ENCODE measurements around the gene RTN4IP1.

The RTN4IP1 gene

DNA sequence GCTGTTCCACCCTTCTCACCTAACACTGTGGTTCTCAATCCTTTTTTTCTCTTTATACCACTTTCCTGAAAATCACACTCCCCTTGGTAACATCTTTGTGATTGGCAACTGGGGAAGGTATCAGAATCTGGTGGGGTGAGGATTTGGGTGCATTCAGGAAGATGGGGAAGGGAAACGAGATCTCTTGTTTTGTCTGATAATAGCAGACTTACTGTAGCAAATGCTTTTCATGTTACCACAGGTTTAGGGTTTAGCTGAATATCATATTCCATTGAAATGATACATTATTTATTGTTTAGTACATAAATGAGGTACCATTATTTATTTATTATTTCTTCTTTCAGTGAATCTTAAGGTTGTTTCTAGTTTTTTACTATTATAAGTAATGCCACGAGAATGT is 100.8 kb downstream of the RTN4IP1 start:
- no peak overlapping the region for H3K27ac ChIP-seq (ENCODE audit: low read depth, low read length, poor library complexity, severe bottlenecking)
- TF ChIP-seq CTCF (IDR thresholded peaks at IDR 0.05; ENCODE audit: low read length) (no peak), EZH2 (IDR thresholded peaks at IDR 0.05; ENCODE audit: borderline replicate concordance, low read length) (no peak)
- no peaks in the 10 kb centered on the region for H3K27me3 ChIP-seq (ENCODE audit: insufficient read depth, low read length)
- H3K4me1 ChIP-seq (ENCODE audit: insufficient read depth, low read length, severe bottlenecking) = peaks cover 31% of the 10 kb centered on the region
- H3K4me2 ChIP-seq (ENCODE audit: low read length) = no peak overlapping the region
- no peaks in the 10 kb centered on the region for H3K9me3 ChIP-seq (ENCODE audit: low read length)
- peaks cover 53% of the 10 kb centered on the region for H3K36me3 ChIP-seq (ENCODE audit: insufficient read depth, low read length)
- H4K20me1 ChIP-seq (ENCODE audit: insufficient read depth, low read length) = no peaks in the 10 kb centered on the region
- no peak overlapping the region for H3K4me3 ChIP-seq (ENCODE audit: low read depth, low read length, poor library complexity, severe bottlenecking)
- H3K9ac ChIP-seq (ENCODE audit: low read length) = no peak overlapping the region
- peaks cover under 1% of the 10 kb centered on the region; the same call in 1 of the 2 replicates for H3K79me2 ChIP-seq (ENCODE audit: insufficient read depth, low read length)
- H3K9me2 ChIP-seq (ENCODE audit: low read depth, low read length) = no peaks in the 10 kb centered on the region
- H3F3A ChIP-seq (ENCODE audit: insufficient read depth, low read length) = peaks cover 3% of the 10 kb centered on the region; the same call in 1 of the 2 replicates
- no peak overlapping the region for H2AFZ ChIP-seq (ENCODE audit: low read length)

DNA sequence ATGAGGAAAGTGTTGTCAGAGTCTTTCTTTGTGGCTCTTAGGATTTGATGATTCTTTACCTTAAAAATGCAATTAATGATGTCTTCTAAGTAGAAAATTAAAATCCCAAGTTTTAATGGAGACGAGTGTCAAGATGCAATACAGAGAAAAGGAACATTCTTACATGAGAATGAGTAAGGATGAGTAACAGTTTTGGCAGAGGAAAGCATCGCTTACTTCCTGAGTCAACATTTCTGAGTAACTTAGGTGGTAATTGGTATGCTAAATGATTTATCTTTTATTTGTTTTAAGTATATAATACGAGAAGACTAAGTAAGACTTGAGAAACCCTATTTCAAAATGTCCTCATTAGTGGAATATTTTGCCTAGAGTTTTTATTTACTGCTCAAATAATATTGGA is 101.3 kb downstream of the RTN4IP1 start:
- peaks cover 3% of the 10 kb centered on the region; the same call in 1 of the 2 replicates for H3F3A ChIP-seq (ENCODE audit: insufficient read depth, low read length)
- no peak overlapping the region for H3K9ac ChIP-seq (ENCODE audit: low read length)
- H3K4me2 ChIP-seq (ENCODE audit: low read length) = no peak overlapping the region
- no peak overlapping the region for H2AFZ ChIP-seq (ENCODE audit: low read length)
- no peak overlapping the region for H3K4me3 ChIP-seq (ENCODE audit: low read depth, low read length, poor library complexity, severe bottlenecking)
- no peaks in the 10 kb centered on the region for H3K27me3 ChIP-seq (ENCODE audit: insufficient read depth, low read length)
- no peaks in the 10 kb centered on the region for H3K9me3 ChIP-seq (ENCODE audit: low read length)
- no peak for TF ChIP-seq EZH2 (IDR thresholded peaks at IDR 0.05; ENCODE audit: borderline replicate concordance, low read length)
- TF ChIP-seq CTCF (IDR thresholded peaks at IDR 0.05; ENCODE audit: low read length) = no peak
- H3K36me3 ChIP-seq (ENCODE audit: insufficient read depth, low read length) = peaks cover 49% of the 10 kb centered on the region
- peaks cover 6% of the 10 kb centered on the region for H3K79me2 ChIP-seq (ENCODE audit: insufficient read depth, low read length)
- peaks cover 36% of the 10 kb centered on the region for H3K4me1 ChIP-seq (ENCODE audit: insufficient read depth, low read length, severe bottlenecking)
- no peaks in the 10 kb centered on the region for H3K9me2 ChIP-seq (ENCODE audit: low read depth, low read length)
- H3K27ac ChIP-seq (ENCODE audit: low read depth, low read length, poor library complexity, severe bottlenecking) = no peak overlapping the region
- H4K20me1 ChIP-seq (ENCODE audit: insufficient read depth, low read length) = no peaks in the 10 kb centered on the region

DNA sequence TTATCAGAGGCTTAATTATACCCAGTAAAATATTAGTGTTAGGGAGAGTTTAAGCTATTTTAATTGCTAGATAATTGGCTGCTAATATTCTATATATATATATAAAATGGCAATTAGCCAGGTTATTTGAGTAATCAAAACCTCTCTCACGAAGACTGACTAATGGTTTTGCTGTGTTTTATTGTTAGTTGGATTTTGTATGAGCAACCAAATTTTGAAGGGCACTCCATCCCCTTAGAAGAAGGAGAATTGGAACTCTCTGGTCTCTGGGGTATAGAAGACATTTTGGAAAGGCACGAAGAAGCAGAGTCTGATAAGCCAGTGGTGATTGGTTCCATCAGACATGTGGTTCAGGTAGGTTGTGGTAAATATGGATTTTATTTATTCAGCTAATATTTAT is 102.2 kb downstream of the RTN4IP1 start:
- H3F3A ChIP-seq (ENCODE audit: insufficient read depth, low read length) = peaks cover 3% of the 10 kb centered on the region; the same call in 1 of the 2 replicates
- H3K9me2 ChIP-seq (ENCODE audit: low read depth, low read length) = no peaks in the 10 kb centered on the region
- no peaks in the 10 kb centered on the region for H3K9me3 ChIP-seq (ENCODE audit: low read length)
- H3K27me3 ChIP-seq (ENCODE audit: insufficient read depth, low read length) = no peaks in the 10 kb centered on the region
- no peak overlapping the region for H3K4me3 ChIP-seq (ENCODE audit: low read depth, low read length, poor library complexity, severe bottlenecking)
- H3K36me3 ChIP-seq (ENCODE audit: insufficient read depth, low read length) = peaks cover 40% of the 10 kb centered on the region
- peaks cover 15% of the 10 kb centered on the region for H3K79me2 ChIP-seq (ENCODE audit: insufficient read depth, low read length)
- no peaks in the 10 kb centered on the region for H4K20me1 ChIP-seq (ENCODE audit: insufficient read depth, low read length)
- no peak overlapping the region for H3K27ac ChIP-seq (ENCODE audit: low read depth, low read length, poor library complexity, severe bottlenecking)
- TF ChIP-seq CTCF (IDR thresholded peaks at IDR 0.05; ENCODE audit: low read length) (no peak), EZH2 (IDR thresholded peaks at IDR 0.05; ENCODE audit: borderline replicate concordance, low read length) (no peak)
- no peak overlapping the region for H3K9ac ChIP-seq (ENCODE audit: low read length)
- H3K4me1 ChIP-seq (ENCODE audit: insufficient read depth, low read length, severe bottlenecking) = peaks cover 45% of the 10 kb centered on the region
- H3K4me2 ChIP-seq (ENCODE audit: low read length) = no peak overlapping the region
- no peak overlapping the region for H2AFZ ChIP-seq (ENCODE audit: low read length)
